HepG2 (cell line): ENCODE measurements around the gene PCGF5.

Experiments
- ARID2 ChIP-seq: sonication (generic); formaldehyde crosslinking; IDR thresholded peaks from 2 replicates; pipeline ENCODE4 v1.8.1; 2022; ENCODE audit warnings: mild to moderate bottlenecking, missing genetic modification reagents, borderline replicate concordance
- DZIP1 ChIP-seq: sonication (generic); formaldehyde crosslinking; IDR thresholded peaks from 2 replicates; pipeline ENCODE4 v1.5.0; 2020; ENCODE audit warnings: mild to moderate bottlenecking, missing genetic modification reagents
- ELF4 ChIP-seq: sonication (generic); formaldehyde crosslinking; IDR thresholded peaks from 2 replicates; pipeline ENCODE4 v1.5.0; 2020; ENCODE audit warnings: missing genetic modification reagents, mild to moderate bottlenecking, moderate library complexity, borderline replicate concordance
- EP300 ChIP-seq, 3 experiments: sonication (generic) in 1 of 3; formaldehyde crosslinking in 1 of 3; IDR thresholded peaks; 2 replicates each; pipeline versions ENCODE4 v1.5.1 to v1.6.1; 2011 to 2020; ENCODE audit warnings: low read depth in 2 of 3, low read length in 2 of 3, borderline replicate concordance in 1 of 3, improper control_type of control experiment in 1 of 3, mild to moderate bottlenecking in 1 of 3, missing genetic modification reagents in 1 of 3, moderate library complexity in 1 of 3
- HDAC1 ChIP-seq: sonication (generic); formaldehyde crosslinking; IDR thresholded peaks from 2 replicates; pipeline ENCODE4 v1.5.1; 2020; ENCODE audit warnings: mild to moderate bottlenecking, missing genetic modification reagents
- PTBP1 ChIP-seq: fragments of 200-400 bp; formaldehyde crosslinking; IDR thresholded peaks from 2 replicates; pipeline ENCODE4 v1.6.1; 2018; ENCODE audit warnings: low read length, low read depth; ENCODE audit not compliant: poor library complexity, severe bottlenecking
- SNAI1 ChIP-seq: sonication (generic); formaldehyde crosslinking; IDR thresholded peaks from 2 replicates; pipeline ENCODE4 v1.5.0; 2020; ENCODE audit warnings: mild to moderate bottlenecking, missing genetic modification reagents, borderline replicate concordance
- ZBTB33 ChIP-seq: sonication (generic); formaldehyde crosslinking; IDR thresholded peaks from 2 replicates; pipeline ENCODE4 v1.4.0; 2020; ENCODE audit warnings: missing genetic modification reagents
- ZHX1 ChIP-seq: sonication (generic); formaldehyde crosslinking; IDR thresholded peaks from 2 replicates; pipeline ENCODE4 v1.8.1; 2022; ENCODE audit warnings: low read depth, mild to moderate bottlenecking, missing genetic modification reagents
- ZSCAN30 ChIP-seq: sonication (generic); formaldehyde crosslinking; IDR thresholded peaks from 2 replicates; pipeline ENCODE4 v1.5.0; 2020; ENCODE audit warnings: mild to moderate bottlenecking, missing genetic modification reagents

GRCh38 chr10:91328320-91328984, 108.0 kb downstream of the PCGF5 start:
- TF ChIP-seq DZIP1 (CRISPR knock-in tag) (no peak), ARID2 (no peak), PTBP1 (no peak), SNAI1 (no peak), ZBTB33 (no peak), EP300 (IDR thresholded peaks at IDR 0.05; ENCODE audit: low read depth in 2 of 2, low read length in 2 of 2) (no peak), EP300 (CRISPR knock-in tag; IDR thresholded peaks at IDR 0.05; ENCODE audit: borderline replicate concordance) (no peak), ZSCAN30 (CRISPR knock-in tag) (no peak), ZHX1 (CRISPR knock-in tag) (no peak), ELF4 (no peak), HDAC1 (CRISPR knock-in tag) (no peak)
